ENCODE measurements around the gene TMEM51.

The TMEM51 gene

DNA sequence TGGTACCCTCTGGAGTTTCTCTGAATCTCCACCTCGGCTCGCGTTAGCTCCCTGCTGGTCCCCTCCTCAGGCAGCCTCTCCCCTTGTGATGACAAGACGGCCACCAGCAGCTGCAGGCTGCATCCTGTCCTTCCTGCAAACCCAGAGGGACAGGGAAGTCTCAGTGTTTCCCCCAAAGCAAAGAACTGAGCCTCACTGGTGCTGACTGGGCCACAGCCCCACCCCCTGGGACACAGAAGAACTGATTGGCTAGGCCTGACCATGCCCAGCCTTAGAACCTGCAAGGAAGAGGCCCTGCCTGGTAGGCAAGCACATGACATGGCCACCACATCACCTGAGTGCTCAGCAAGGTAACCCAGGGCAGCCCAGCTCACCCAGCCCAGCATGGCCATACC, 34.6 kb downstream of the TMEM51 start:
- H3K27ac ChIP-seq (ENCODE audit: low read depth, low read length): no peak overlapping the region
- no peak overlapping the region for H3K4me3 ChIP-seq (ENCODE audit: low read length)
- no peaks in the 10 kb centered on the region for H3F3A ChIP-seq (ENCODE audit: control insufficient read depth, insufficient read depth)
- no peaks in the 10 kb centered on the region for H4K20me1 ChIP-seq (ENCODE audit: control insufficient read depth, insufficient read depth, low read depth, low read length)
- no peaks in the 10 kb centered on the region for H3K9me3 ChIP-seq (ENCODE audit: control insufficient read depth, insufficient read depth, low read length)
- no peak overlapping the region for H3K4me2 ChIP-seq (ENCODE audit: low read length)
- H3K27me3 ChIP-seq (ENCODE audit: control insufficient read depth, low read length): peaks cover 8% of the 10 kb centered on the region; the same call in 1 of the 2 replicates
- H3K9me2 ChIP-seq (replicated peaks; ENCODE audit: control insufficient read depth, low read length): no peaks in the 10 kb centered on the region
- no peaks in the 10 kb centered on the region for H3K36me3 ChIP-seq (ENCODE audit: control insufficient read depth, low read length)
- TF ChIP-seq CTCF (IDR thresholded peaks at IDR 0.05; ENCODE audit: low read depth, low read length, poor library complexity, severe bottlenecking): no peak
- no peak for TF ChIP-seq EZH2phosphoT487 (IDR thresholded peaks at IDR 0.05; ENCODE audit: borderline replicate concordance, low read length)
- H3K4me1 ChIP-seq (ENCODE audit: control insufficient read depth, low read length): no peaks in the 10 kb centered on the region
- no peaks in the 10 kb centered on the region for H3K79me2 ChIP-seq (ENCODE audit: control insufficient read depth, low read length)

GRCh38 chr1:15188678-15189077, 35.1 kb downstream of the TMEM51 start:
- Histone ChIP-seq H3K4me1 (ENCODE audit: control insufficient read depth, low read length) (no peaks in the 10 kb centered on the region), H3K27ac (ENCODE audit: low read depth, low read length) (no peak overlapping the region), H3F3A (ENCODE audit: control insufficient read depth, insufficient read depth) (no peaks in the 10 kb centered on the region), H3K4me2 (ENCODE audit: low read length) (no peak overlapping the region), H3K4me3 (ENCODE audit: low read length) (no peak overlapping the region), H4K20me1 (ENCODE audit: control insufficient read depth, insufficient read depth, low read depth, low read length) (no peaks in the 10 kb centered on the region), H3K79me2 (ENCODE audit: control insufficient read depth, low read length) (no peaks in the 10 kb centered on the region), H3K9me3 (ENCODE audit: control insufficient read depth, insufficient read depth, low read length) (no peaks in the 10 kb centered on the region), H3K9me2 (replicated peaks; ENCODE audit: control insufficient read depth, low read length) (no peaks in the 10 kb centered on the region), H3K36me3 (ENCODE audit: control insufficient read depth, low read length) (no peaks in the 10 kb centered on the region), H3K27me3 (ENCODE audit: control insufficient read depth, low read length) (peaks cover 8% of the 10 kb centered on the region; the same call in 1 of the 2 replicates)
- TF ChIP-seq CTCF (IDR thresholded peaks at IDR 0.05; ENCODE audit: low read depth, low read length, poor library complexity, severe bottlenecking) (no peak), EZH2phosphoT487 (IDR thresholded peaks at IDR 0.05; ENCODE audit: borderline replicate concordance, low read length) (no peak)

GRCh38 chr1:15189692-15190370, 36.3 kb downstream of the TMEM51 start:
- H4K20me1 ChIP-seq (ENCODE audit: control insufficient read depth, insufficient read depth, low read depth, low read length): no peaks in the 10 kb centered on the region
- H3K27me3 ChIP-seq (ENCODE audit: control insufficient read depth, low read length): peaks cover 8% of the 10 kb centered on the region; the same call in 1 of the 2 replicates
- no peaks in the 10 kb centered on the region for H3F3A ChIP-seq (ENCODE audit: control insufficient read depth, insufficient read depth)
- H3K27ac ChIP-seq (ENCODE audit: low read depth, low read length): no peak overlapping the region
- H3K9me2 ChIP-seq (replicated peaks; ENCODE audit: control insufficient read depth, low read length): no peaks in the 10 kb centered on the region
- H3K4me1 ChIP-seq (ENCODE audit: control insufficient read depth, low read length): no peaks in the 10 kb centered on the region
- H3K9me3 ChIP-seq (ENCODE audit: control insufficient read depth, insufficient read depth, low read length): no peaks in the 10 kb centered on the region
- H3K36me3 ChIP-seq (ENCODE audit: control insufficient read depth, low read length): no peaks in the 10 kb centered on the region
- H3K4me3 ChIP-seq (ENCODE audit: low read length): no peak overlapping the region
- TF ChIP-seq EZH2phosphoT487 (IDR thresholded peaks at IDR 0.05; ENCODE audit: borderline replicate concordance, low read length) (no peak), CTCF (IDR thresholded peaks at IDR 0.05; ENCODE audit: low read depth, low read length, poor library complexity, severe bottlenecking) (no peak)
- H3K4me2 ChIP-seq (ENCODE audit: low read length): no peak overlapping the region
- no peaks in the 10 kb centered on the region for H3K79me2 ChIP-seq (ENCODE audit: control insufficient read depth, low read length)

Data from DOHH2 (cell line).